Hematopoietic multipotent progenitor cell treated with erythropoietin and hydrocortisone succinate and interleukin-3 and kit ligand, for 15 days (in vitro differentiated cells): ENCODE measurements around the gene ZBTB6.
A peak's percentile ranks its signal among the peaks of the same experiment; 100 is the strongest.
"Not testable (repeated sequence)": the region's sequence is repeated elsewhere in the genome, so short reads cannot be mapped to it uniquely, and the experiment has no call there.

Experiments used
- DNase-seq: peaks from one replicate; pipeline ENCODE4 v3.0.0-alpha.2; 2015; ENCODE audit warnings: low spot score

The ZBTB6 gene

DNA sequence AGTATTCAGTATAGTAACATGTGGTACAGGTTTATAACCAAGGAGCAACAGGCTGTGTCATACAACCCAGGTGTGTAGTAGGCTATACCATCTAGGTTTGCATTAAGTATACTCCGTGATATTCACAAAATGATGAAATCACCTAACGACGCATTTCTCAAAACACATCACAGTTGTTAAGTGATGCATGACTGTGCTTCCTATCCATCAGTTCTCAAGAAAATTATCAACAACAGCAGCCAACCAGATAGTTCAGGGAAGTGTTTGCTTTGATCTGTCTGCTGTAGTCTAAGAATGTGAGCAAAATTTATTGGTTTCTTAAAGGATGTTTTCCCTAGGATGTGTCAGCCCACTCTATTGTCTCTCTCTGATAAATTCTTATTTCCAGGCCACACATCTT is 10.8 kb upstream of the ZBTB6 start:
- DNase-seq: no peak

DNA sequence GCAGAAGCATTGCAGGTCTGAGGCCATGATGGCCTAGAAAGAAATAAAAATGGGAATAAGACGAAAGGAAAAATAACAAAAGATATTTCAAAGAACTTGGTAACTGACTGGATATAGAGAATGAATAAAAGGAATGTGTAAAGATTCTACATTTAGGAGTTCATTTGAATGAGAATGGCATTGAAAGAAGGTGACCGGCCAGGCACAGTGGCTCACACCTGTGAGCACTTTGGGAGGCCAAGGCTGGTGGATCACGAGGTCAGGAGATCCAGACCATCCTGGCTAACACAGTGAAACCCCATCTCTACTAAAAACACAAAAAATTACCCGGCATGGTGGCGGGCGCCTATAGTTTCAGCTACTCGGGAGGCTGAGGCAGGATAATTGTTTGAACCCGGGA is 9.6 kb upstream of the ZBTB6 start:
- DNase-seq: no peak

DNA sequence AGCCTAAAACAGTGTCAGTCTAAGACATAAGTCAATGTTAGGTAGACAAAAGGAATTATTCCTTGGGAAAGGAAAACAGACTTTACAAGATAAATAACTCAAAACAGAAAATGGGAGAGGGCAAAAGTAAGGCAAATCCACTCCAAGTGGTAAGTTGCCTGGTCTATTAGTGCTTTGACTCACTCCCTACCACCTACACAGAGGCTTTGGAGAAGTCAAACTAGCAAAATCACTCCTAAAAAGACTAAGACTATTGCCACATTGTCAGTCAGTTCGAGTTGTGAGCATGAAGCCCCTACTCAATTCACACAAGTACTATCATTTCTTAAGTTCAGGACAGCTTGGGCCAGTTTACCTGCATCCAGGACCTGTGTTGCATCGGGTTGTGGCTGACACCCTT is 5.2 kb upstream of the ZBTB6 start:
- no peak for DNase-seq

DNA sequence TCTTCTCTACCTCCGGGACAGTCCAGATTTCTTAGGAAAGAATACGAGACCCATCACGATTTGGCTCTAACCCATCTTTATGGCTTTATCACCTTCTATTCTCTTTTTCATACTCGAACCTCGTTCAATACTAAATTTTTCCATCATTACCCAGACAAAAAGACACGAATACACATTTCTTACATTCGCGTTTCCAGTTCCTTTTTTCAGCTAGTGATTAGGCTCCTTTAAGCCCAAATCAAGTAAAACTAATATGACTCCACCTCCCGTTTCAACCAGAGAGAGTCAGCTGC is 506 bp downstream of the ZBTB6 start:
- no peak for DNase-seq

DNA sequence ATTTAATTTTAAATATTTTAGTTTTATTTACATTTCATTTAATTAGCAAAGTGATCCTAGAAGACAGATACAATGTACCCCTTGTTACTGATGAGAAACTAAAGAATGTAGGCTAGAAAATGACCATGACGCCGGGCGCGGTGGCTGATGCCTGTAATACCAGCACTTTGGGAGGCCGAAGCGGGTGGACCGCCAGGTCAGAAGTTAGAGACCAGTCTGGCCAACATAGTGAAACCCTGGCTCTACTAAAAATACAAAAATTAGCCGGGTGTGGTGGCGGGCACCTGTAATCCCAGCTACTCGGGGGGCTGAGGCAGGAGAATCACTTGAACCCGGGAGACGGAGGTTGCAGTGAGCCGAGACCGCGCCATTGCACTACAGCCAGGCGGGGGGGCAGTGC is 7.0 kb downstream of the ZBTB6 start:
- DNase-seq: not testable (repeated sequence)

DNA sequence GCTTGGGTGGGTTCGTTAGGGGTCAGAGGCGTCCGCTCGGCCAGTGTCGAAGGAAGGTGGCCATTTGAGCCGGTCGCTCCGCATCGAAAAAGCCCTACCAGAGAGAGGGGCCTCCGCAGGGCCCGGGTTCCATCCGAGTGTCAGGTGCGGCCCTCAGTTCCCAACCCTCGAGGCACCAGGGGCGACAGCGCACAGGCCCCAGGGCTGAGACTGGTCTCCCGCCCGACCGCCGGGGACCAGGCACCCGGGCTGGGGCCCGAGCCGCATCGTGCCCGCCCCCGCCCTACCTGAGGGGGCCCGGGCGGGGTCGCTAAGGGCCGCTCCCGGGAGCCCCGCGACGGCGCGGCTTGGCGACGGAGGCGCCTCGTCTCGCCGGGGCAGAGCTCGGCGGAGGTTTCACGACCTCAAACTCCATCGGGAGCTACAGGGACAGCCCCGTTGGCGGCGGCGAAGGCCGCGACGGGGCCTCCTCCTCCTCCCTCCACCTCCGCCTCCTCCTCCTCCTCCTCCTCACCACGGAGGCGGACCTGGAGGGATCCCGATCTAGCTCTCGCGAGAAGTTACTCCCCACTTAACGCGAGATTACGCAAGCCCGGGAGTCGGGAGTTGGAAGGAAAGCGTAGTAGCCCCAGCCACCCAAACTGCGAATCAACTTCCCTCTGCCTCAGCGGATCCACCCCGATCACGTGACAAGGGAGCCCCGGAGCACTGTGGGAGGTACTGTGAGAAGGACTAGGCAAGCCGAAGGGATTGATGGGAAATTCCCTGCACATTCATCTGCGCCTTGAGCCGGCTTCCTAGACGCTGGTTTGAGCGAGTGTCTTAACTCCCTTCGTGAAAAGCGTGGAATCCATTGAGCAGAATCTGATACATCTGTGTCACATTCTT is 8.1 kb downstream of the ZBTB6 start, which contains the start of gene RC3H2:
Gene RC3H2, minus strand, starts transcription at position 537 of the 888 bp plus-strand sequence. CDS start 7,850 bp downstream, outside the sequence.
- DNase-seq: peak; percentile 100

DNA sequence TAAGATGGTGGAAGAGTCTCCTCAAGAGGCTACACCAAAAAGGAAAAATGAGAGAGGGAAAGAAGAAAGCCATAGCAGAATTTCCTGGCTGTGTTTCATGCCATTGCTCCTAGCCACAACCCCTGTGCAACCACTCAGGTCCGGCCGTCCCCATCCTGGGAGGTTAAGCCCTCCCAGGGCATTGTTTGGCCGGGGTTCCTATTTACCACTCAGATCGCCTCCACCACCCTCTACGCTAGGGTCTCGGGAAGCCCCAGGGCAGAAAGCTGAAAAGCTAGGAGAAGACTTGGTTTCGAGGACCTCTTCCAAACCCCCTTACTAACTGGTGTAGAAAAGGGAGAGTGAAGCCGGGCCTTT is 8.7 kb downstream of the ZBTB6 start:
- peak; percentile 25 for DNase-seq

DNA sequence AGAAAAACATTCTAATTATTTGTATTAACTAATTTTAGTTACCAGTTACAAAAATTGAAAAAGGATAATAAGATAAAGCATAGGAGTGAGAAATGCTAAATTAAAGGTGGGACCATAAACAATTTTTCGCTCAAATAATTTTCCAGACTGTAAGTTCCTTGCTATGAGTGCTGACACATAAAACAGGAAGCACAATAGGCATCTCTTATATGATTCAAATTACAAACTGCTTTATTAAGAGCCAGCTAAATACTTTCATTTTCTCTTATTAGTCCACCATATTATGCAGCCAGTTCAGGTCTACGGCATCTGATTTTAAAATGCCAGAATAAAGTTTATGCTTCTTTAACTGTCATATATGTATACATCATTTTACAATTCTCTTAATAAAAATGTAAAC is 12.3 kb downstream of the ZBTB6 start:
- DNase-seq: peak; percentile 24

DNA sequence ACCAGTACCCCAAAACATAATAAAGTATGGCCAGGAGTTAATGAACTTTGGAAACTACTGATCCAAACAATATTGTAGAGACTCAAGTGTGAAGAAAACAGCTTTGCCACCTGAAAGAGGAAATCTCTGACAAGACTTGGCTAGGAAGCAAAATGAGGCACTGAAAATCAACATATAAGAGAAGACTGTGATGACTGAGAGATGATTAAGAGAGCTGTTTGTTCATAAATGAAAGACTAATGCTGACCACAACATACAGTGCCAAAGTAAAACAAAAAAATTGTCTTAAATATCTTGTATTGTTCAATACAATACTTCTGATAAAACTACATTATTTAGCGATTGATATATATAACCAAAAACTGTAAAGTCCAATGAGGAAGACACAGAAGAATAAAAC is 15.2 kb downstream of the ZBTB6 start:
- no peak for DNase-seq

DNA sequence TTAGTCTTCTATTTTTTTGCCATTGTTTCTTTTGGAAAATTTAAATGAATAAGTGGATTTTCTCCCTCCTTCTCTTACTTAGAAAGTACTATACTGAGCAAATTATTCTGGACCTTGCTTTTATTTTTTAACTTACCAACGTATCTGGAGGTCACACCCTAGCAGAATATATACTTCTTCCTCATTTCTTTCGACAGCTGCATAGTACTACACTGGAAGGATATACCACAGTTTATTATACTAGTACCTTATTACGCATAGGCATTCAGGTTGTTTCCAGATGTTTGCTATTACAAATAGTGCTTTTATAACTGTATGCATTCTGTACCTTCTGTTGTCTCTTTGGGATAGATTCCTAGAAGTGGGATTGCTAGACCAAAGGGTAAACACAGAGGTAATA is 24.6 kb downstream of the ZBTB6 start:
- DNase-seq: no peak

DNA sequence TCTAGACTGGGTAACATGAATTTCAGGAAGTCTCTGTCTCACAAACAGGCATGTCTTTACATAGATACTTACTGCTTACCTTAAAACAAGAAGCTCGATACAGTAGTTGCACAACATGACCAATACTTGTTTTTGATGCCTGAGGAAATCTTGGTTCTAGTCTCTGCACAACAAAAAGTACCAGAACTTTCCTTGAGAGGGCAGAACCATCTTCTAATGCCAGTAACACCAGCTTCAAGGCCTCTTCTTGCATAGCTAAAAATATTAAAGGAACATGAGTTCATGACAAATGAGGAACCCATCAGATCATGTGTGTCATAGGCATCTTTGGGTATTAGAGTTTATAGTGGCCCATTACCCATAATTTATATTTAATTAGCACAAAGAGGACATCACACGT is 30.0 kb downstream of the ZBTB6 start:
- no peak for DNase-seq

DNA sequence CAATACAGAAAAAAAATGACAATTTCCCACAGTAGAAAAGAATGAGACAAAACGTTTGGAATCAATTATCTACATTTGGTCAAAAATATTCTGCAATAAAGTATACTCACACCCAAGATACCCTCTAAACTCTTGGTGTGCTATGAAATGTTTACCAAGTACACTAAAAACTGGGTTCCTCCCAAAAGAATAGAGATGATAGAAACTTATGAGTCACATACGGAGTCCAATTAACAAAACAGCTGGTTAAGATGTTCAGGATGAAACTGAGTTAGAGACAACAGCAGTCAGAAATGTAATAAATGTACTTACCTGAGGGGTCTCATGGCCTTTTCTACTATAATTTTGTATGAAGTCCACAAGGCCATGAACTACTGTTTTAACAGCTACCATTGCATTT is 33.7 kb downstream of the ZBTB6 start:
- DNase-seq: no peak

DNA sequence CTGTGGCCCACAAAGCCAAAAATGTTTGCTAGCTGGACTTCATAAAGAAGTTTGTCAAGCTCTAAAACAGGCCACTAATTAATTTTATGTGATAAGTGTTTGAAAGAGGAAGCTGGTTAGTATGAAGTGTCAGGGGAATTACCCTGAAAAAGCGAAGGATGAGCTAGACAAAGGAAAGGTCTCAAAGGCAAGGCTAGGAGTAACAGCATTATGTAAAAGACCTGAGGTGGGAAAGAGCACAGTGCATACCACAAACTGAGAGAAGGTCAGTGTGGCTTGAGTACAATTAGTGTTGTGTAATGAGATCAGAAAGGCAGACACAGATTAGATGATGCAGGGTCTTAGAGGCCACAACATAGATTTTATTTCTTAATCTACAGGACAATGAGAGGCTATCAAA is 37.6 kb downstream of the ZBTB6 start:
- no peak for DNase-seq

DNA sequence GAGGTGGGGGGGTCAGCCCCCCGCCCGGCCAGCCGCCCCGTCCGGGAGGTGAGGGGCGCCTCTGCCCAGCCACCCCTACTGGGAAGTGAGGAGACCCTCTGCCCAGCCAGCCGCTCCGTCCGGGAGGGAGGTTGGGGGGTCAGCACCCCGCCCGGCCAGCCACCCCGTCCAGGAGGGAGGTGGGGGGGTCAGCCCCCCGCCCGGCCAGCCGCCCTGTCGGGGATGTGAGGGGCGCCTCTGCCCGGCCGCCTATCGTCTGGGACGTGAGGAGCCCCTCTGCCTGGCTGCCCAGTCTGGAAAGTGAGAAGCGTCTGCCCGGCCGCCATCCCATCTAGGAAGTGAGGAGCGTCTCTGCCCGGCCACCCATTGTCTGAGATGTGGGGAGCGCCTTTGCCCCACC is 45.8 kb downstream of the ZBTB6 start:
- not testable (repeated sequence) for DNase-seq

DNA sequence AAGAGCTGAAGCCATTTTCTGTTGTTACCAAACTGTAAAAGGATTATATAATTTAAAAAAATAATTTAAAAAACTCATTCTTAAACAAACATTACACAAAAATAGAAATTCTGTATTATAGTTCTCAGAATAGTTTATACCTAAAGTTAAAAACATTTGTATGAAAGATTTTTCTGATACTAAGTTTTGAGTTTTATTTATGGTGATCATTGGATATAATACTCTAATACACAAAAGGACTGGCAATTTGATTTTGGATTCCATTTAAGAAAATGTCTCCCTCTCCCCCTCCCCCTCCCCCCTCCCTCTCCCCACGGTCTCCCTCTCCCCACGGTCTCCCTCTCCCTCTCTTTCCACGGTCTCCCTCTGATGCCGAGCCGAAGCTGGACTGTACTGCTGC is 47.0 kb downstream of the ZBTB6 start:
- no peak for DNase-seq

DNA sequence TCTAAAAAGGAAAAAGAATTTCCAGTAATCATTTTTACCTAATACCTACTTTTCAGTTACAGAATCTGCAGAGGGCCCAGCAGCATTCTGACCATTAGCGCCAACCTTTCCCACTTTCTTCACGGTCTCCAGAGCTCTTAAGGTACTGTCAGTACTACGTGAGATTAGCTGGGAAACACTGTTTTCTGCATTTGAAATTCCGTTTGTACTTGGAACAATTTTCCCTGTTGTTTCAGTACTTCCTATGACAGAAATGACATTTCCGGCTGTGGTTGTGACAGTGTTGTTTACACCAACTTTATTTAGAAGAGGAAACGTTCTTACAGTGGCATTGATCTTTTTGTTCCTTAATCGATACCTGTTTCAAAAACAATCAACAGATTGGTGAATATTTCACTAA is 47.8 kb downstream of the ZBTB6 start:
- DNase-seq: no peak

DNA sequence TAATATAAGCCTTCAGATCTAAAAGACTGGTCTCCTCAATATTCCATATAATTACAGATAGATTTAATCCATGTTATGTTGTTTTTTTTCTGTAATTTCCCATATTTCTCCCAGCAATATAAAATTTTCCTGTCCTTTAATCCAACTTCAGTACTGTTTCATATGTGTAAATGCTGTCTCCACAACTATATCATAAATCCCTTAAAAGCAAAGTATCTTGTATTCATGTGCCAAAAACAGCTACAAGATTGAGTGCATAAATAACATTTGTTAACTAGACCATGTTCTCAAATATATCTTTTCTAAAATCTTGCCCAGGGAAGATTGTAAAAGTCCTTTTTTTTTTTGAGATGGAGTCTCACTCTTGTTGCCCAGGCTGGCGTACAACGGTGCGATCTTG is 49.7 kb downstream of the ZBTB6 start:
- no peak for DNase-seq

DNA sequence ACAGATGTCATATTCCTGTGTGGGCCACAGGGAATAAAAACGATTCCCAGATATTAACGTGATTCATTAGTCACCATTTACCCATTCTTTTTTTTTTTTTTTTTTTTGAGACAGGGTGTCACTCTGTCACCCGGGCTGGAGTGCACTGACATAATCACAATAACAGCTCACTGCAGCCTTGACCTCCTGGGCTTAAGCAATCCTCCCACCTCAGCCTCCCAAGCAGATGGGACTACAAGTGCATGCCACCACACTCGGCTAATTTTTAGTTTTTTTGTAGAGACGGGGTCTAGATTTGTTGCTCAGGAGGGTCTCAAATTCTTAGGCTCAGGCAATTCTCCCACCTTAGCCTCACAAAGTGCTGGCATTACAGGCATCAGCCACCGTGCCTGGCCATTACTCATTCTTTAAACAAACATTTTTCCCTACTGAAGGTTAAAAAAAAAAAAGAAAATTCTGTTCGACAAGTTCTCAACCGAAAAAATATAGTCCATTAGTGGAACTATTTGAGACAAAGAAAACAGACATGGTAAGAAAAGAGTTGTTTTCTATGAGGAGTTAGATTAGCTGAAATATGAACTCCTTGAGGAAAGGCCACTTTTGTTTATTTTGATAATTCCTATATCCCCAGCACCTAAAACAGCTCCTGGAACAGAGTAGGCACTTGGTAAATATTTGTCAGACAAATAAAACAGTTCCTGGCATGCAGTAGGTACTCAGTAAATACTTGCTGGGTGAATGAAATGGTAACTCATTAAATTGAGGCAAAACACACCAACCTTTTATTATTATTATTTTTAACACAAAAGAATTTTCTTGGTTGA is 52.6 kb downstream of the ZBTB6 start:
- no peak for DNase-seq
